Smooth muscle cell of the brain vasculature (primary cell): ENCODE data around the gene TBXAS1.

Experiments used
- DNase-seq: peaks from one replicate; pipeline ENCODE4 v3.0.0-alpha.2; 2012; ENCODE audit warnings: low read depth, low spot score

TBXAS1 gene

GRCh38 chr7:140022582-140023211 is 193.6 kb downstream of the TBXAS1 start:
- DNase-seq, result no peak

- no peak for DNase-seq
Observed at GRCh38 chr7:140023728-140024127, 194.7 kb downstream of the TBXAS1 start.

- DNase-seq, result no peak
Observed at GRCh38 chr7:140024585-140024984, 195.5 kb downstream of the TBXAS1 start.

GRCh38 chr7:140025241-140025640 is 196.2 kb downstream of the TBXAS1 start:
- no peak for DNase-seq

GRCh38 chr7:140025814-140026433 is 196.9 kb downstream of the TBXAS1 start:
- no peak for DNase-seq

GRCh38 chr7:140026935-140027334 is 197.9 kb downstream of the TBXAS1 start:
- DNase-seq, result no peak

GRCh38 chr7:140027858-140028257 is 198.8 kb downstream of the TBXAS1 start:
- DNase-seq, result no peak

GRCh38 chr7:140028311-140028710 is 199.2 kb downstream of the TBXAS1 start:
- no peak for DNase-seq

GRCh38 chr7:140029072-140029471 is 200.0 kb downstream of the TBXAS1 start:
- no peak for DNase-seq

- no peak for DNase-seq
Observed at GRCh38 chr7:140031364-140031763, 202.3 kb downstream of the TBXAS1 start.

- DNase-seq, result no peak
Observed at GRCh38 chr7:140033036-140033435, 204.0 kb downstream of the TBXAS1 start.

- no peak for DNase-seq
Observed at GRCh38 chr7:140033779-140034363, 204.8 kb downstream of the TBXAS1 start.

GRCh38 chr7:140034421-140034820 is 205.4 kb downstream of the TBXAS1 start:
- DNase-seq, result no peak

- DNase-seq, result no peak
Observed at GRCh38 chr7:140035400-140036223, 206.5 kb downstream of the TBXAS1 start.

GRCh38 chr7:140036224-140036962 is 207.3 kb downstream of the TBXAS1 start:
- no peak for DNase-seq

GRCh38 chr7:140039066-140039465 is 210.0 kb downstream of the TBXAS1 start:
- DNase-seq, result no peak

- DNase-seq, result no peak
Observed at GRCh38 chr7:140039896-140040295, 210.8 kb downstream of the TBXAS1 start.

- no peak for DNase-seq
Observed at GRCh38 chr7:140041659-140042385, 212.8 kb downstream of the TBXAS1 start.

GRCh38 chr7:140042386-140042670 is 213.3 kb downstream of the TBXAS1 start:
- DNase-seq, result no peak

GRCh38 chr7:140044251-140044650 is 215.2 kb downstream of the TBXAS1 start:
- no peak for DNase-seq

GRCh38 chr7:140045697-140046096 is 216.6 kb downstream of the TBXAS1 start:
- DNase-seq, result no peak
